Psoas muscle (tissue), 8 donors: ENCODE data around the gene AKR1C8. TPM values are rescaled to one million over a fixed set of nuclear protein-coding genes. Genes with fewer than 3 reads are reported as not detected.

Source experiments
- ATAC-seq, 4 donors: fragments of 200-7000 bp; cut with Tn5 transposase; one replicate each; pipeline ENCODE4 v1.9.1; 2020; ENCODE audit warnings: moderate library complexity in 3 of 4, mild to moderate bottlenecking in 2 of 4
- DNase-seq, 2 donors: peaks; one replicate each; pipeline ENCODE4 v3.0.0-alpha.2; 2020
- H3K27ac ChIP-seq: fragments of 200-600 bp; one replicate; pipeline ENCODE4 v1.8.0; 2022
- H3K27me3 ChIP-seq, 3 donors: fragments of 200-600 bp in 1 of 3; one replicate each; pipeline versions ENCODE4 v1.6.1 to v1.8.0; 2013 to 2022; ENCODE audit warnings: low read length in 2 of 3, mild to moderate bottlenecking in 2 of 3, moderate library complexity in 1 of 3; ENCODE audit not compliant: insufficient read depth in 3 of 3
- H3K36me3 ChIP-seq, 2 donors: fragments of 200-600 bp in 1 of 2; one replicate each; pipeline versions ENCODE4 v1.6.1 to v1.8.0; 2013 to 2022; ENCODE audit warnings: low read depth in 1 of 2, mild to moderate bottlenecking in 1 of 2, moderate library complexity in 1 of 2; ENCODE audit not compliant: insufficient read depth in 1 of 2
- H3K4me1 ChIP-seq: fragments of 200-600 bp; one replicate; pipeline ENCODE4 v1.8.0; 2022
- H3K4me3 ChIP-seq: fragments of 200-600 bp; one replicate; pipeline ENCODE4 v1.8.0; 2022; ENCODE audit warnings: mild to moderate bottlenecking
- H3K9me3 ChIP-seq: fragments of 200-600 bp; one replicate; pipeline ENCODE4 v1.8.0; 2022
- CTCF ChIP-seq: fragments of 200-600 bp; IDR thresholded peaks from one replicate; pipeline ENCODE4 v1.8.0; 2022; ENCODE audit warnings: antibody characterized with exemption
- WGBS, 3 donors: extraction: QIAGEN DNeasy Blood & Tissue Kit; methylation state at CpG; one replicate each; pipeline versions ENCODE4 v1.1.6 to v1.1.7; 2013; 5-methylcytosine and 5-hydroxymethylcytosine counted together
- intact Hi-C, 2 donors: fragments of 100-400 bp; cut with DNase I; formaldehyde crosslinking; loops; one replicate each; pipeline versions ENCODE4 v1.11.0 to v1.14.2; 2022
- polyA plus RNA-seq, 3 donors: library from polyadenylated mRNA; stranded (reverse); fragments of 200-250 nt; gene quantifications; one replicate each; pipeline ENCODE4 v1.2.3, GENCODE V29; 2013
- total RNA-seq, 4 donors: library from RNA; stranded (reverse); fragmentation: NEBNext Ultra II Directional in 2 of 4; extraction: Animal tissue kit (Norgen Biotek cat#: 25700) in 2 of 4; gene quantifications; one replicate each; pipeline versions ENCODE4 v1.2.1 to v1.2.4, GENCODE V29; 2021 to 2023
- donor health status: healthy with polysubstance abuse.
- donor health status: DM: no; HTN: no; CAD: no; lungs with moderate emphysema.
- donor health status: Bipolar disorder and iron deficiency.
- donor health status: healthy.
- donor health status: DM: yes; HTN: yes; CAD: no.
- donor health status: DM: no; HTN: no; CAD: no.
- donor health status: DM: no; HTN: no; CAD: no.
- donor health status: DM: yes; HTN: yes; CAD: no.

AKR1C8 gene
- total and polyA plus RNA-seq, 7 donors, result not detected

GRCh38 chr10:5165738-5166137 is 19.2 kb downstream of the AKR1C8 start:
- intact Hi-C loops, result no loop called here
- Histone ChIP-seq H3K4me3 (no peak overlapping the region), H3K27me3 (no peaks in the 10 kb centered on the region), H3K4me1 (no peaks in the 10 kb centered on the region), H3K36me3 (no peaks in the 10 kb centered on the region), H3K27ac (no peak overlapping the region), H3K9me3 (peaks cover 18% of the 10 kb centered on the region)
- TF ChIP-seq CTCF, result no peak
- WGBS, 3 donors, result 0 to 12% (median 0%) methylated on average over 1 of the region's 1 CpG
- ATAC-seq (no peak), DNase-seq (no peak)

GRCh38 chr10:5163487-5163886 is 21.5 kb downstream of the AKR1C8 start:
- 43 to 71% (median 69%) methylated on average over 2 of the region's 2 CpGs for WGBS, 3 donors
- H3K27ac ChIP-seq, result no peak overlapping the region
- no peak for TF ChIP-seq CTCF
- no peaks in the 10 kb centered on the region for H3K27me3 ChIP-seq
- intact Hi-C loops, result no loop called here
- no peaks in the 10 kb centered on the region for H3K4me1 ChIP-seq
- H3K4me3 ChIP-seq, result no peak overlapping the region
- ATAC-seq (no peak), DNase-seq (no peak)
- no peaks in the 10 kb centered on the region for H3K36me3 ChIP-seq
- peaks cover 18% of the 10 kb centered on the region for H3K9me3 ChIP-seq

GRCh38 chr10:5159126-5159525 is 25.8 kb downstream of the AKR1C8 start:
- no peak overlapping the region for H3K27ac ChIP-seq
- intact Hi-C loops, result no loop called here
- DNase-seq (no peak), ATAC-seq (no peak)
- TF ChIP-seq CTCF, result no peak
- no peak overlapping the region for H3K4me3 ChIP-seq
- no peaks in the 10 kb centered on the region for H3K9me3 ChIP-seq
- WGBS, 3 donors, result 75 to 79% (median 75%) methylated on average over 6 of the region's 6 CpGs
- H3K4me1 ChIP-seq, result no peaks in the 10 kb centered on the region
- H3K27me3 ChIP-seq, result no peaks in the 10 kb centered on the region
- no peaks in the 10 kb centered on the region for H3K36me3 ChIP-seq

DNA sequence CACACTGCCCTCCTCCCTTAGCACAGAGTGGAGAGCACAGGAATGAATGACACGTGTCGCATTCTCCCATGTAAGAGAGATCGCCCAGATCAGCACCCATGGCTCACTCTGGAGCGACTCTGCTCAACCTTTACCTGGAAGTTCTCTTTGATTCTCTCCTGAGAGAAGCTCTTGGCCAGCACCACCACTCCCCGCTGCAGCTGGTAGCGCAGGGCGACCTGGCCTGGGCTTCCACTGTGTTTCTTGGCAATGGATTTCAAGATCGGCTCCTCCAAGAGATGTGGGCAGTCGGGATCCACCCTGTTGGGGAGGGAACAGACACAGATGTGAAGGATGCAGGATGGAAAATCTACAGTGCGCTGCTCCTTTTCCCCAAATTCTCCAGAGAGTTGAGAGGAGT is 27.4 kb downstream of the AKR1C8 start:
- Histone ChIP-seq H3K4me3 (no peak overlapping the region), H3K36me3 (no peaks in the 10 kb centered on the region), H3K27ac (no peak overlapping the region), H3K27me3 (no peaks in the 10 kb centered on the region), H3K4me1 (no peaks in the 10 kb centered on the region), H3K9me3 (no peaks in the 10 kb centered on the region)
- no peak for TF ChIP-seq CTCF
- ATAC-seq (no peak), DNase-seq (no peak)
- intact Hi-C loops, result no loop called here
- WGBS, 3 donors, result 70 to 83% (median 77%) methylated on average over 10 of the region's 10 CpGs

DNA sequence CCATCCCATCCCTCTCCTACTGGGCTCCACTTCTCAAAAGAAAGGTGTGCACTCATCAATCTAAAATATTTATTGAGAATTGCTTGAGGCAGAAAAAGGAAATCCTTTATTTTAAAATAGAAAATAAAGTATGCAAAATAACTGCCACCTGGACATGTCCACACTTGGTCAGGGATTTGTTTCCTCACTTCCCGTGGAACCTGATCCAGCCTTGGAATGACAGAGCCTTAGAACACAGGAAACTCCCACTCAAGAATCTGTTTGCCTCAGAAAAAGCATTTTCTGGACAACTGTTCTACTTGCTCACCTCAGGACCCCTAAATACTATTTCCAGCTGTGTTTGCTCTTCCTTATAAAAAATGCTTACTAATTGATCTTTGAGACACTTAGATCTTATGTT is 29.0 kb downstream of the AKR1C8 start:
- no peak overlapping the region for H3K27ac ChIP-seq
- H3K27me3 ChIP-seq, result no peaks in the 10 kb centered on the region
- no peaks in the 10 kb centered on the region for H3K9me3 ChIP-seq
- no peak overlapping the region for H3K4me3 ChIP-seq
- 22 to 33% (median 29%) methylated on average over 1 of the region's 1 CpG for WGBS, 3 donors
- intact Hi-C loops, result no loop called here
- no peak for DNase-seq
- H3K4me1 ChIP-seq, result no peaks in the 10 kb centered on the region
- TF ChIP-seq CTCF, result no peak
- no peak for ATAC-seq
- no peaks in the 10 kb centered on the region for H3K36me3 ChIP-seq
